ENCODE measurements around the gene GFPT1. TPM values are rescaled to one million over a fixed set of nuclear protein-coding genes. Genes with fewer than 3 reads are reported as not detected.

GFPT1 gene
- total RNA-seq, 1 donor from 2014 or later: 80.7 TPM

DNA sequence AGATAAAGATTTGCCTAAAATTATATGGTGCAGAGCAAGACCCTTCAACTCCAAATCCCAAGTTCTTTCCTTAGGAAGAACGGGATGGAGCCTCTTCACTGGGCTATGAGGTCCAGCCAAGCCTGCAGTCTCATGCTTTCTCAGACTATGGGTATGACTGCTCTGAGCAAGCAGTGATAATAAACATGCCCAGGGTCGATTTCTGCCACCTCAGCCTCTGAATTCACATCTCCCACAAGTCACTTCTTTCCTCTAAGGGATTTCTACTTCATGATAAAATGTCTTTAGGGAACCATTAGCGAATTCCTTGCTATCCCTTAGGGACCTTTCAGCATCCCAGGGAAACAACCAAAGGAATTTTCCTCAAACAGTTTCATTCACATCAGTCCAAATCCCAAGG lies 94.8 kb downstream of the GFPT1 start:
- no peak for DNase-seq (ENCODE audit: low read depth)

DNA sequence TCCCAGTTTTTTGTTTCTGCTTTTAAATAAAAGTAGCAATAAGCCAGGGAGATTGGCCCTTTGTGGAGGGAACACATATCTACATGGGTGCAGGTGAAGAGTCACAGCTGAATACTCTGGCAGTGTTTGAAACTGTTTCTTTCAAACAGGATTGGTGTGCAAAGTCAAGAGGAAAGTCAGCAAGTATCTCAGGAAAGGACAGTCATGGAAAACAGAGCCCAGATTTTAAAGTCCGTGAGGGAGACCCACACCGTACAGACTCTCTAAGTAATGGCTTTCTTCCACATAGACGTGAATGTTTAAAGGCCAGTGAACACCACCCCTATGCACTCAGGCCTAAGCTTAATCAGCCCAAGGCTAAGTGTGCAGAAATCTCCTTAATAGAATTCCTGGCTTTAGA lies 95.3 kb downstream of the GFPT1 start:
- DNase-seq (ENCODE audit: low read depth): no peak

DNA sequence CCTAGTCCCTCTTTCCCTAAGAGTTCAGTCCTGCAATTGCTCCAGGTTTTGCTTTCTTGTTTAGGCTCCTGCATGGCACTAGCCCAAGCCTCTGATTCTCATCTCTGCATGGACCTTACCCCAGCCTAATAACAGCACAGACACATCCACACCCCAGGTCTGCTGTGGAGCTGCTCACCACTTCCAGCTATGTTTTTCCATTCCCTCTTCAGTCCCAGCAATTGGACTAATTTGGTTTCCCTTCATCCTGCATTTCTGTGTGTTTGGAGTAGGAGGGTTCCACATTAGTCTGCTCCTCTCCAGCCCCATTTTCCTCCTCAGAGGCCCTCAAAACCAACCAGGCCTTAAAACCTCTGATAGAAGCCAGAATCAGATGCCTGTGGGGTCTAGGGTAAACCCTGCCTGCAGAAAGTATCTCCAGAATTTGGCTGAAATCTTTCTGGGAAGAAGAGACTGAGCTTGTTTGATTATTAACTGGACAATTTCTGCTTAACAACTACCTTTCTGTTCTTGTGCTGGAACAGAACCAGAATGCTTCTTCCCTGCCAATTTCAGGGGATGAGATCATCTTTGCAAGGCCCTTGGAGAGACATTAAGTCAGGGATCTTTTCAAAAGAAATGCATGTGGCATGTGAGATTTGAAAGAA lies 95.9 kb downstream of the GFPT1 start:
- DNase-seq (ENCODE audit: low read depth): peak; percentile 44

DNA sequence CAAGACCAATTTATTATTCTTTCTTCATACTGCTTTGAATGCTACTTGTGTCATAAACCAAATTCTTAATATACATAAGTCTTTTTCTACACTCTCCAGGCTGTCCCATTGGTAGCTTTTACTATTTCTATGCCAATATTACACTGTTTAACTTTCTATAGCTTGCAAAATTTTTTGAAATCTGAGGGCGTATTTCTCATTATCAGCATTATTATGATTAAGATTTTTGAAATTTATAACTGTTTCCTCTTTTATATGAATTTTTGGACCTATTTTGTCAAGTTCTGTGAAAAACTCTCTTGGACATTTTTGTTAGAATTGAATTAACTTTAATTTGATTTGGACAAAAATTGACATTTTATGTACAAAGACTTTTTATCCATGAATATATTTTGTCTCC lies 98.6 kb downstream of the GFPT1 start:
- no peak for DNase-seq (ENCODE audit: low read depth)

DNA sequence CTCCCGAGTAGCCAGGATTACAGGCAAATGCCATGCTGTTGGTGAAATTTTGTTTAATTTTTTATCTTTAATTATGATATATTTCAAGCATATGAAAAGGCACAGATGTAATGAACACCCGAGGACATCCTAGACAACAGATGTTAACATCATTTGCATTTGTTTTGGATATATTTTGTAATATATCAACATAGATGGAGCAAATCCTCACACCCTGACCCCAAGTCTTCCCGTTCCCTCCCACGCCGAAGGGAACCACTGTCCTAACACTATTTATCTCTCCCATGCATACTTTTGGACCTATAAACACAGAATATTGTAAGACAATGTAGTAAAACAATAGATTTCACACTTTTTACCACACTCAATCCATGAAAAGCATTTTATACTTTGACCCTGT lies 99.5 kb downstream of the GFPT1 start:
- no peak for DNase-seq (ENCODE audit: low read depth)

DNA sequence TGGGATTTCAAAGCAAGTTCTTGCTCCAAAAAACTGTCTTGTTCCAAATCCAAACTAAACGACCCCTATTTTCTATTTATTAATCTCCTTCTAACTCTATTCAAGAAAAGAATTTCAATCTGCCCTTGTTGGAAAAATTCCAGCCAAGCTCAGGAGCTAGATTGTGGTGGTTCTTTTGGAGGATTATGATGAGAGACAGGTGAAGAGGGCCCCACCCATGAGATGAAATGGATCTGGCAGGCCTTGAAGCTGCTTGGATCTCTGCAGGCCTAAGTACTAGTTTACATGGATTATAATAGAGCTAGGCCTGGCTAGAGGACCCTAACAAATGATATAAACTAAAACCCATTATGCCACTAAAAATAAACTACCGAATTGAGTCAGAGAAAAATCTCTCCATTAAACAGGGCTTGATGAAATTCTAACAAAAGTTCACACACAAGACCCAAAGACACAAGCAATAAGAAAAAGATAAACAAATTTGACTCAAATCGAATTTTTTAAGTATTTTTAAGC lies 101.6 kb downstream of the GFPT1 start:
- DNase-seq (ENCODE audit: low read depth): peak; percentile 65

DNA sequence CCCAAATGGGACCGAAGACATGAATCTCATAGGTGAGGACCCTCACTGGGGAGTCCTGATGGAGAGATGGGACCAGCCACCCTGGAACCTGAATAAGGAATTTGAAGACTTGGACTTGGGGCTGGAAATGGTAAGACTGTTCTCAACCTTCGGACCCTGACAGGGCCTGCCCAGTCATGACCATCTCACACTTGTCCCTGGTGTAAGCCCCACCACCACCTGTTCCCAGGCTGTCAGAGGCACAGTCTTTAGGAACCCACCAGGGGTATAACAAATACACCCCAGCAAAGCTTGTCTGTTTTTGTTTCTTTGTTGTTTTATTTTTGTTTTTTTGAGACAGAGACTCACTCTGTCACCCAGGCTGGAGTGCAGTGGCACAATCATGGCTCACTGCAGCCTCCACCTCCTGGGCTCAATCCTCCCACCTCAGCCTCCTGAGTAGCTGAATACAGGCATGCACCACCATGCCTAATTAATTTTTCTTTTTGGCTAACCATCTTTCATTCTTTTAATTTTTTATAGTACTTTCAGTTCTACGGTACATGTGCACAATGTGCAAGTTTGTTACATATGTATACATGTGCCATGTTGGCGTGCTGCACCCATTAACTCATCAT lies 106.1 kb downstream of the GFPT1 start:
- no peak for DNase-seq (ENCODE audit: low read depth)

DNA sequence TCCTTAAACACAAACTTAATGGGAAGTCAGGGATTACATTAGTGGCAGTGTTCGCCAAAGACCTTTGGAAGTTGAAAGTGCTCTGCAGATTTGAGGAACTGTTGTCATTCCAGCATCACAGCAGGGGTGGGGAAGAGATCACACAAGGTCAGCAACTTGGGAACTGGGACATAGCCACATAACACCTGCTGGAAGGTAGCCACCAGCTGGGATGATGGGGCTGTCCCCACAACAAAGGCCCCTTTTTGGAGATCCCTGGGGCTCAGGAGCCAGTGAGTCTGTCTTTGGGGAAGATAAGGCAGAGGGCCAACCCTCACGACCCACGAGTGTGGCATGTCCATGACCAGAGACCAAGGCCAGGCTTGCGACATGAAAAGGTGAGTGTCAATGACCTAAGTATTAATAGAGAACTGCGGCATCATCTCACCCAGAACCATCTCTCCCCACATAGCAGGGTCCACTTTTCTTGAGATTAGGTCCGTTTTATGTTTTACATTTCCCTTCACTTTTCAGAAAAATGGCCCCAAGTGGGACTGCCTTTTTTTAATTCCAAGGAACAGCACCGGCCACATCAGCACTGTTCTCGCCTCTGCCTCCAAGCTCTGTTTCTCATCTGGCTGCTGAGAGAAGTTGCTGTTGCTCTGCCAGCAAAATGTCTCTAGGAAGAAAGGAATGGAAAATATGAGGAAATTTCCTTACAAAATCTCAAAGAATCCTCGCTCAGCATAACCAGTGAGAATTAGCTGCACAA lies 106.9 kb downstream of the GFPT1 start:
- DNase-seq (ENCODE audit: low read depth): peak; percentile 71

DNA sequence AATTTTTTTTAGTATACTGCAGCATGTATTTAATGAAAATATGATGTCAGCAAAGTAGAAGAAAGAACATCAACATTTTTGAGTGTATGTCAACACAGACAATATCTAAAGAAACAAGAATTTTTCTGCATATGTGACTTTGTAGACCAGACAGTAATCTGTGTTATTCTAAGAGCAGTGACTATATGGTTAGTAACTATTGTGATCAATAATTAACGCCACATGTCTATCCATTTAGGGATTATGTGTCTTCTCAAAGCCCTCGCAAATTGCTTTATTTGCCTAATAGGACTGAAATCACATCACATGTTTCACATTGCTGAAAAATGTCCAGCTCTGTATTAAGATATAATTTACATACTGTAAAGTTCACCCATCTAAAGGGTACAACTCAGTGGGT lies 107.8 kb downstream of the GFPT1 start:
- DNase-seq (ENCODE audit: low read depth): no peak

DNA sequence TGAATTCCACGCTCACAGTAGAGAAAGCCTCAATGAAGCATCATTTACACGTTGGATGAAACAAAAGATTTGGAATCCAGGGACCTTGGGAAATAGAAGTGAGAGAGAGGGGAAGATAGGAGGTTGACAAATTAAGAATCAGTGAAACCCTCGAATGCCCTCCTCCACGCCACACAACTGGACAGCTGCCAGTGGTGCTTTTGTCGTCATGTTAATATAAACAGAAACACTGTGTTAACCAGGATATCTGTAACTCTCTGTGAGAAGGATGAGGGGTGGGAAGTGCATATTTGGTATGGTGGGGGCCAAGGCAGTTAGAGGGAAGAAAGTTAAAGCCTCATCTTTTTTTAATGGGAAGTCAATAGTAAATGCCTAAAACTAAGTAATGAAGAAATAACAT lies 108.7 kb downstream of the GFPT1 start:
- DNase-seq (ENCODE audit: low read depth): peak; percentile 33

DNA sequence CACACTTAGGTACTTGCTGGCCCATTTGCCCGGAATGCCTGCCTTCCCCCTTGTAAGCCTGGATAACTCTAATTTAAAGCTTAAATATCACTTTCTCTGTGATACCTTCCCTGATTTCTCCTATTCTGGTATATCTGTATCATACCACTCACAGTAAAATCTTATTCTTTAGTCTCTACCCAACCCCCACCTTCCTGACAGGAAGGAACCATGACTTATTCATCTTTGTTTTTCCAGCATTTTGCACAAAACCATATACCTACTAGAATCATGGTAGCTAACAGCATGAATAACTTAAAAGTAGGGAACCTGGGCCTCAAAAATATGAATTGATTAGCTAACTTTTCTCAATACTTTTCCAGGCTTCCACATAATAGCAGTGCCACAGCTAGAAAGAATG lies 111.5 kb downstream of the GFPT1 start:
- no peak for DNase-seq (ENCODE audit: low read depth)

DNA sequence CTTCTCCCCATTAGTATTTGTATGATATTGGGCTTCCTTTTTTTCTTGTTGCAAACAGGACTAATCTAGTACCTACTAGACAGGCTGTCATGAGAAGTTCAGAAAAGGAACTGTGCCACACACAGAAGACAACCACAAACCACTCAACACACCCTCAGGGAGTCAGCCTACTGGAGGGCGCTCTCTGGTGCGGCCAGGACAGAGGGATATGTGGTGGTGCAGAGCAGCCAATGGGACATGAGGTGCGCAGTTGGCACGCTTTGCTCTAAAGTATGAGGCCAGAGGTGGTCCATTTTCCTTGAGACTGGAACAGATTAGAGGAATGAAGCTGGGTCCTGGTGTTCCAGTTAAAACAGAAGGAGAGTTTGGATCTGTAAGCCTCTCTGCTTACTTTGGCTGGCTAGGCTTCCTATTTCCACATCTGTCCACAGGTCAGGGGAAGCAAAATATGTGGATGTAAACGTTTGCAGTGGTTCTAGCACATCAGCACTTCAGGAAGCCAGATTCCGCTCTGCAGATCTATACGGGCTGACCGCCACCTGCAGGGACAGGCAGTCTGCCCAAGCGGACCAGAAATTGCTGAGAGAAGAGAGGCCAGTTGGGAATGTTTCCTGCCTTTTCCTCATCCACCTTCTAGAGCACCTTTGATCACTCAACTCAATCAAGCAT lies 114.1 kb downstream of the GFPT1 start:
- no peak for DNase-seq (ENCODE audit: low read depth)

DNA sequence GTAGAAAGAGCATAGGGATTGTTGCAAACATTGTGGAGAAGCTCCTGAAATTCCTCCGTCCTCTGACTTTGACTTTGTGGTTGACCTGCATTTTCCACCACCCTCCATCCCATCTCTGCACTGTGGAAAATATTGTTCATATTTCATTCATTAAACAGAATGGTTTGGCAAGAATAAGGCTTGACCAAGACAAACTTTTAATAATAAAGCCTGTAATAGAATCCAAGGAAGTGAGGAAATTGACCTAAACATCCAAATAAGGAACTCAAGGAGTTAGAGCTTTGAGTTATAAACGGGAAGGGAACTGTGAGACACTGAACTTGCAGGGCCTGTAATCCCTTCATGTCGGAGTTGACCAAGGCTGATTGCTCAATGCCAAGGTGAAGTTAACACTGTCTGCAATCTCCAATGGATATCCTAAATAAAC lies 115.2 kb downstream of the GFPT1 start:
- peak; percentile 34 for DNase-seq (ENCODE audit: low read depth)

Other genes with a start within 250 kb of the GFPT1 start
- 33.1 and 34.7 TPM in 2 replicates for gene NFU1, start 50.2 kb upstream of the GFPT1 start, total RNA-seq